Measurements from ENCODE around the gene ADK.

Gene ADK

DNA sequence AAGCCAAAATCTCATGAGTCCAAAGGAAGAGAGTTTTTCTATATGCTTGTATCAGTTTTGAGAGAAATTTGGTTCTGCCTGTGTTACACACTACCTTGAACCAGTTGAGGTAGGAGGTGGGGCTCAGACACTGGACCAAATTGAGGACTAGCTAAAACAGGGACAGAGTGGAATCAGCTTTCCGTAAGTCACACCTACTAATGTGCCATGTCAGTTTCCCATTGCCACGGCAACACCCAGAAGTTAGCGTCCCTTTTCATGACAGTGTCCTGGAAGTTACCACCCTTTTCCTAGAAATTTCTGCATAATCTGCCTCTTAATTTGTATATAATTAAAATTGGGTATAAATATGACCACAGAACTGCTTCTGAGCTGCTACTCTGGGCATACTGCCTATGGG lies 9.0 kb downstream of the ADK start:
- 0 out of 2 replicates have a peak, but pooled peaks cover under 1% of the 10 kb centered on the region for H4K20me1 ChIP-seq (ENCODE audit: insufficient read depth)
- peaks cover 44% of the 10 kb centered on the region for H3K4me1 ChIP-seq (ENCODE audit: low read depth, poor library complexity, severe bottlenecking)
- H3K4me3 ChIP-seq (IDR thresholded peaks at IDR 0.05; ENCODE audit: insufficient read depth, low read depth, low read length), result no peak overlapping the region
- no peaks in the 10 kb centered on the region for H3K27me3 ChIP-seq (ENCODE audit: insufficient read depth, low read depth)
- H3K27ac ChIP-seq, result no peak overlapping the region
- TF ChIP-seq, protein P1, sequence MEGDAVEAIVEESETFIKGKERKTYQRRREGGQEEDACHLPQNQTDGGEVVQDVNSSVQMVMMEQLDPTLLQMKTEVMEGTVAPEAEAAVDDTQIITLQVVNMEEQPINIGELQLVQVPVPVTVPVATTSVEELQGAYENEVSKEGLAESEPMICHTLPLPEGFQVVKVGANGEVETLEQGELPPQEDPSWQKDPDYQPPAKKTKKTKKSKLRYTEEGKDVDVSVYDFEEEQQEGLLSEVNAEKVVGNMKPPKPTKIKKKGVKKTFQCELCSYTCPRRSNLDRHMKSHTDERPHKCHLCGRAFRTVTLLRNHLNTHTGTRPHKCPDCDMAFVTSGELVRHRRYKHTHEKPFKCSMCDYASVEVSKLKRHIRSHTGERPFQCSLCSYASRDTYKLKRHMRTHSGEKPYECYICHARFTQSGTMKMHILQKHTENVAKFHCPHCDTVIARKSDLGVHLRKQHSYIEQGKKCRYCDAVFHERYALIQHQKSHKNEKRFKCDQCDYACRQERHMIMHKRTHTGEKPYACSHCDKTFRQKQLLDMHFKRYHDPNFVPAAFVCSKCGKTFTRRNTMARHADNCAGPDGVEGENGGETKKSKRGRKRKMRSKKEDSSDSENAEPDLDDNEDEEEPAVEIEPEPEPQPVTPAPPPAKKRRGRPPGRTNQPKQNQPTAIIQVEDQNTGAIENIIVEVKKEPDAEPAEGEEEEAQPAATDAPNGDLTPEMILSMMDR (conservative IDR thresholded peaks at IDR 0.05; ENCODE audit: low read depth, low read length), result no peak
- H3K36me3 ChIP-seq (ENCODE audit: insufficient read depth), result no peaks in the 10 kb centered on the region
- H3K79me2 ChIP-seq (ENCODE audit: insufficient read depth, low read depth), result peaks cover 22% of the 10 kb centered on the region; the same call in 1 of the 2 replicates
- no peak overlapping the region for H2AFZ ChIP-seq (ENCODE audit: low read depth)
- no peak overlapping the region for H3K4me2 ChIP-seq
- no peak overlapping the region for H3K9ac ChIP-seq

DNA sequence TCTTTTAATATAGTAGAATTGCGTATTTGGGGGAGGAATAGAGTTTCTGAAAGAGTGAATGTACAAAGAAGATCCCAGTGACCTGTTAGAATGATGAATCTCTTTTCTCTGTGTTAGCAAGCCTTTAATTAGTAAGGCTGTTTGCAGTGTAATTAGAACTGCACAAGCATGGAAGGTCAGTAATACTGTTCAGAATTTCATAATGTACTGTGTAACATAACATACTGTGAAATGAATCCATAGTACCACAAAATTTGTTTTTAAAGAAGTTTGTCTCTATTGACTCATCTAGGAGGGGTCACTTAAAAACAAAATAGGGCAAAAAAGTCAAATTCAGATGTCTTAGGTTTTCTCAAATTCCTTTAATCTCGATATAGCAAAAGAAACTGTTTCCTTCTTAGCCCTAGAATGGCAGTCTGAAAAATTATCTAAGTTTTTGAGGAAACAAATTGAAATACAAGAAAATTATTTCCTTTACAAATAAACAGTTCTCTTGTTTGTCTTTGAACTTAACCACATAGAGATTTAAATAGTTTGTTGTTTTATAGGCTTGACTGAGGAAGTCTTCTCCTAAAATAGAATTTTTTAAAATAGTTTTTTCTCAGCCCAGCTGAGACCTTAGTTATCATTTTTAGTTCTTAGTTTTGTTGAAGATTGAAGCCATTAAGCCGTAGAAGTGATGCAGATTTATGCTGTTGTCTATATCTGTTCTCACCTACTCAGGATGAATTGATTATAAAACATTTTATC lies 12.5 kb downstream of the ADK start:
- H3K4me2 ChIP-seq, result no peak overlapping the region
- no peak overlapping the region for H3K27ac ChIP-seq
- peaks cover 44% of the 10 kb centered on the region for H3K4me1 ChIP-seq (ENCODE audit: low read depth, poor library complexity, severe bottlenecking)
- no peaks in the 10 kb centered on the region for H3K27me3 ChIP-seq (ENCODE audit: insufficient read depth, low read depth)
- no peak overlapping the region for H2AFZ ChIP-seq (ENCODE audit: low read depth)
- H3K4me3 ChIP-seq (IDR thresholded peaks at IDR 0.05; ENCODE audit: insufficient read depth, low read depth, low read length), result no peak overlapping the region
- TF ChIP-seq, protein P1 (conservative IDR thresholded peaks at IDR 0.05; ENCODE audit: low read depth, low read length), result no peak
- H3K36me3 ChIP-seq (ENCODE audit: insufficient read depth), result no peaks in the 10 kb centered on the region
- peaks cover 12% of the 10 kb centered on the region; the same call in 1 of the 2 replicates for H3K79me2 ChIP-seq (ENCODE audit: insufficient read depth, low read depth)
- H4K20me1 ChIP-seq (ENCODE audit: insufficient read depth), result no peaks in the 10 kb centered on the region
- H3K9ac ChIP-seq, result no peak overlapping the region

DNA sequence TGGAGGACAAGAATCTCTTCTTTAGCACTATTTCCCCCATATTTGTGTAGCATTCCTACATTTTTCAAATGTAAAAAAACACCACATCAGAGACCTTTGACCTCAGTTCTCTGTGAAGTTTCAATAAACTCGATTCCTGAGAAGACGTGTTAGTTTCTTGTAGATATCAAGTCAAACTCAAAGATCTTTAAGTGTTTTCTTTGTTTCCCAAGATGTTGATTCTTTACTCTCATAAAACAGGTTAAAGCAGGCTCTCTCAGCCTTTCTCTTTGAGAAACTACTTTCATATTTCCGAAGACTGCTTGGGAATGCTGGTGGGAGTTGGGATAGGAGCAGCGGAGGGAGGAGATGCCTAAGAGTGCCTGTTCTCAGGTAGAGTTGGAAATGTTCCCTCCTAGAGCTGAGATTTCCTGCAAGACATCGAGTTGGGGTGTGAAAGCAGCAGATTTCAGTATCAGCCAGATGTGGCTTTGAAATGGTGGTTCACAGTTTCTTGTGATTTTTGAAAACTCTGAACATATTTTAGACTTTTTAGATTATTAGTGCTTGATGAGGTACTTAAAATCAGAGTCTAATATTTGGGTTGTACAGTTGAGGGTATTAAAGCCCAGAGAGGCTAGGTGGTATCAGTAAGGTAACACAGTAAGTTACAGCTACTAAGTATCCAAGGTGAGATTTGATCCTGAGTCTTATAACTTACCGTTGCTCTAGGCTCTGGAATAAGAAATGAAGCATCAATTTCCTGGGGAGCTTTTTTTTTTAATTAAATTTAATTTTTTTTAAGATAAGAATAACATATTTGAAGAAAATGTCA lies 13.9 kb downstream of the ADK start:
- Histone ChIP-seq H3K27ac (peak overlapping the region; percentile 21; the same call in 1 of the 2 replicates), H3K4me3 (IDR thresholded peaks at IDR 0.05; ENCODE audit: insufficient read depth, low read depth, low read length) (no peak overlapping the region), H3K36me3 (ENCODE audit: insufficient read depth) (no peaks in the 10 kb centered on the region), H3K27me3 (ENCODE audit: insufficient read depth, low read depth) (no peaks in the 10 kb centered on the region), H3K4me2 (peak overlapping the region; percentile 46; the same call in 1 of the 2 replicates), H3K9ac (no peak overlapping the region; the same call in 1 of the 2 replicates), H3K79me2 (ENCODE audit: insufficient read depth, low read depth) (no peaks in the 10 kb centered on the region), H4K20me1 (ENCODE audit: insufficient read depth) (no peaks in the 10 kb centered on the region), H3K4me1 (ENCODE audit: low read depth, poor library complexity, severe bottlenecking) (peaks cover 36% of the 10 kb centered on the region), H2AFZ (ENCODE audit: low read depth) (no peak overlapping the region)
- TF ChIP-seq, protein P1 (conservative IDR thresholded peaks at IDR 0.05; ENCODE audit: low read depth, low read length), result no peak

DNA sequence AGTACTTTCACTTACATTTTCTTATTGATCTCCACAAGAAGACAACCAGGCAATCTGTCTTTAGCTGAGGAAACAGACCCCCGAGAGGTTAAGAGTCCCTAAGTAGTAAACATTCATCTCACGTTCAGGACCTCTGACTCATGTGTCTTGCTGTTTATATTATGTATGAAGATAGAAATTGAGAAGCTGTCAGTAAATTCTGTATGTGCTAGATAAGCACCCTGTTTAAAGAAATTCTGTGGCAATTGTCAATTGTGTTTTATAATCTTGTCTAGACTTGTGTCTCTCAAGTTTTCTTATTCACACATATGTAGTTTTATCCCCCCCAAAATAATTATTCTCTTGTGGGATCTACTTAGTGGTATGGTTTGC lies 14.5 kb downstream of the ADK start:
- no peak overlapping the region for H3K4me3 ChIP-seq (IDR thresholded peaks at IDR 0.05; ENCODE audit: insufficient read depth, low read depth, low read length)
- TF ChIP-seq, protein P1 (conservative IDR thresholded peaks at IDR 0.05; ENCODE audit: low read depth, low read length), result no peak
- no peak overlapping the region for H3K27ac ChIP-seq
- H3K27me3 ChIP-seq (ENCODE audit: insufficient read depth, low read depth), result no peaks in the 10 kb centered on the region
- H2AFZ ChIP-seq (ENCODE audit: low read depth), result no peak overlapping the region
- no peaks in the 10 kb centered on the region for H4K20me1 ChIP-seq (ENCODE audit: insufficient read depth)
- no peaks in the 10 kb centered on the region for H3K36me3 ChIP-seq (ENCODE audit: insufficient read depth)
- no peak overlapping the region for H3K4me2 ChIP-seq
- no peaks in the 10 kb centered on the region for H3K79me2 ChIP-seq (ENCODE audit: insufficient read depth, low read depth)
- H3K9ac ChIP-seq, result no peak overlapping the region
- H3K4me1 ChIP-seq (ENCODE audit: low read depth, poor library complexity, severe bottlenecking), result peaks cover 36% of the 10 kb centered on the region
